Stimulated activated CD4-positive, alpha-beta T cell treated with anti-CD3 and anti-CD28 coated beads, Interleukin-2, amount 100 ng/mL, for 48 hours (primary cell): ENCODE results near the gene FADS3.

ENCODE experiments used
- DNase-seq, 2 donors: peaks; one replicate each; pipeline ENCODE4 v3.0.0-alpha.2; 2020

FADS3 gene

DNA sequence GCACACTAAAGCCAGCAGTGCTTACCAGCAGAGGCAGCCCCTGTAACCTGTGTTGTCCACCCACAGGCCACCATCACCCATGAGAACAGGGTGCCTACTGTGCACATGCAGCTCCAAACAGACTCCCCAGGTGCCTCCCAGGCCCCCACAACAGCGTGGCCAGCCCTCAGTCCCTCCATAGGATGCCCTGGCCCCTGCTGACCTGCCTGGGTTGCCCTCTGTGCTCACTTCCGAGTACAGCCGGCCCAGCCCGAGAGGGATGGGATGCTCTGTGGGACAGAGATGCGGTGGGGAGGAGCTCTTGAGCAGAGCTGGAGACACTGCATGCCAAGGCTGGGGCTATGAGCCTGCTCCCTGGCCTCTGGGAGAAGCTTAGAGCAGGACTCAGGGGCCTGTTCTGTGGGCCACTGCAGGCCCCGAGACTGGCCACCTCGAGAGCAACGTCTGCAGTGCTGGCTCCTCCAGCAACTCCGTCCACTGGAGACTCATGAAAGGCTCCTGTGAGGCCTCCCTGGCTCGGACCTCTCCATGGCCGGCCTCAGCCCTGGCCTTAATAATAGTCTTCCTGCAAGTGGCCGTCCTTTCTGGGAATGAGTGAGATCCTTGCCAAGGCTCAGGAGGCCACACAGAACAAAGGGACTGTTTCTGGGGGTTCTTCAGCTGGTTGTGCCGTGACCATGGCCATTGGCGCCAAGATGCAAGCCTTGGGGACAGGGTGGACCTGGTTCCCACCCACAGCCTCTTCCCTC lies 36.2 kb downstream of the FADS3 start:
- DNase-seq, result no peak

DNA sequence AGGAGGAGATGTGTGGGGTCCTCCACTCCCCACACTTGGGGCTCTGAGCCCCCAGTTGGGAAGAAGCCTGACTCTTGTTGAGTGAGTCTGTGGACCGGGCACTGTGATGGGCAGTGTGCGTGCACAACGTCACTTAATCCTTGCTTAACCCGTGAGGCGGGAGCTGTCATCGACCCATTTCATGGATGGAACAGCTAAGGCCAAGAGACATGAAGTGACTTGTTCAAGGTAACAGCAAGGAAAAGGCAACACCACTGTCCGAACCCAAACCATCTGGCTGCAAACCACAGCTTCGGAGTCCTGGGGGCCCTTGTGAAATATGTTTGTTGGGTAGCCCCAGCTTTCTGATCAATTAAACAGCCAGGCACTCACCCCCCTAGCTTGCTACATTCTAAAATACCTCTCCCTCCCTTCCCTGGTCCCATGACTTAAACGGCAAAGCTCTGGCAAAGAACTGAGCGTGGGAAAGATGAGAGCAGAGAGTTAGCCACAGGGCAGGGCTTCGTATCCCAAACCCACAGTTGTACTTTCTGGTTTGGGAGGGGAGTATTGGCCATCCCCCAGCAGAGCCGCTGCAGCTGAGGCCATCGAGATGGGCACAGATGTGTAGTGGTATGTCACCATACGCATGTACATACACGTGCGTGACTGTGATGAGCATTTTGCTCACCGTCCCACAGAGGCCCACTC lies 37.0 kb downstream of the FADS3 start:
- DNase-seq, result no peak

DNA sequence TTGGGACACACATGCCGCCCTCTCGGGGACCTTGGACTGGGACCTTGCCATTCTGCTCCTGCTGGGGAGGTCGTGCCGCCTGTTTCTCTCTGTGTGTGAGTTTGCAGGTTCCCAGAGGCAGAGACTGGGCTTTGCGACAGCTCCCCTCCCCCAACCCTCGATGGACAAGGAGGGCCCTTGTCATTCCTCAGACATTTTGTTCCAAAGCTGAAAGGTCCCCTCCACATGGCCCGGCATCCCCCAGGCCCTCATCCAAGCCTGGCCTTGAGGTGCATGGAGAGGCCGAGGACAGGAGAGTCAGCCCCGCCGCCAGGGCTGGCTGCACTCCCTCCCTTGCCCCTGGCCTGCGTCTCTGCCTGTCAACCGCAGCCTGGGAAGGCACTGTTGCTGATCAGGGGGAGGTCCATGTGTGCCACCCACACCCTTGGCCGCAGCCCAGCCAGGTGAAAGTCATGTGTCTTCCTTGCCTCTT lies 37.6 kb downstream of the FADS3 start:
- no peak for DNase-seq

DNA sequence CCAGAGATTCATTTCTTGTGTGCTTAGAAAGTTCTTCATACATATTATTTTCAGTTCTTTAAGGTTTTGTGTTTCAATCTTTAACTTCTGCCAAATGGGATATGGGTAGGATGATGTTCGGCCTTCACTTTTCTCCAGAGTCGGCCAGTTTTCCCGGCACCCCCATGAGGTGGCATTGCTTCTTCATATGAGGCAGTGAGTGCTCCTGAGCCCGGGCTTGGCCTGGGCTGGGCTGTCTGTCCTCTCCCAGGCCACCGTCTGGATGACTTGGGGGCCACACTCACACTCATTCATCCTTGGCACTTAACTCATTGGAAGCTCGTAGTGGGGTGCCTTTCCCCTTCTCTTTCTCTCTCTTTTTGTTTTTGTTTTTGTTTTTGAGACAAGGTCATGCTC lies 39.4 kb downstream of the FADS3 start:
- DNase-seq, result no peak

DNA sequence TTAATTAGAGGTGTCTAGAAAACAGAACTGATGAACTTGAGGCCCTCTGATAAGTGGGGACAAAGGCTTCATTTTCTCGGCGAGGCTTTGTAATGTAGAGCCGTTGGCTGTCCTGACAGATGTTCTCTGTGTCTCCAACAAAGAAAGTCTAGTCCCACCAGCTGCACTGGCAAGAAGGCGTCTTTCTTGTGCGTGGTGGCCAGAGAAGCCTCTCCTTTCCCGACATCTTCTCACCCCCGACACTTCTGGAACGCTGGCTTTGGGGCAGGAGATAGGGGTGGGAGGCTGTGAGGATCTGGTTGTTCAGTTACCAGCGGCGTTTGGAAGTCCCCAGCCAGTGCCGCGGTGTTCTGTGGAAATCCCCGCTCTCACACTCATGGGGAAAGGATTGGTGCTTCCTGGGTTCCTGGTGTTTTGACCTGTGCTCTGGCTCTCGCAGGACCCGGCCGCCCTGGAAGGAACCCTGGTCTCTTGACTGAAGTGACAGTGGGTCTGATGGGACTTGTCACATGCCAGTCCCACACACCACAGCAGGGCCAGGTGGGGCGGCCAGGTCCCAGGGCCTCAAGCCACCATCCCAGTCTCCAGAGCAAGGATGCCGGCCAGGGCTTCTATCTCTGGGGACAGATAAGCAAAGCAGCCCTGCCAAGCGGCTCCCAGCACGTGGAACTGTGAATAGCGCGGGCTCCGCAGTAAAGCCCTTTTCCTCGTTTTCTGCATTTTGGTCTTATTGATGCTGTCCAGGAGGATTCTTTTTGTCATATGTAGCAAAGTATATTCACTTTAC lies 40.0 kb downstream of the FADS3 start:
- no peak for DNase-seq

DNA sequence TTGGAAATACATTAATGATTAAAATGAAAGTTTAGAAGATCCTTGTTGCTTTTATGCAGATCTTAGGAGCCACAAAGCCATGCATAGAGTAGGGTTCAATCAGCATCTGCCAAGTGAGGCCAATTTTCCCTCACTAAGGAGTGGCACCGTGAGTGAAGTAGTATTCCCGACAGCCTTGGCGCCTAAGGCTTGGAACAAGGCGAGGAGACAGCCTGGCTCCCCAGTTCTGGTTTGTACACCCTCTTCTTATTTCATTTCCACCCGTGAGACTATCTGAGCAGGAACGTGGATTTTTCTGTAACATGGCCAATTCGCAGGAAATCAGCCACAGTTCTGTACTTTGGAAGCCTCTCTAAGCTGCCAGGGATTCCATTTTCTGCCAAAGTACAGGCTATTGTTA lies 40.7 kb downstream of the FADS3 start:
- DNase-seq, result no peak

DNA sequence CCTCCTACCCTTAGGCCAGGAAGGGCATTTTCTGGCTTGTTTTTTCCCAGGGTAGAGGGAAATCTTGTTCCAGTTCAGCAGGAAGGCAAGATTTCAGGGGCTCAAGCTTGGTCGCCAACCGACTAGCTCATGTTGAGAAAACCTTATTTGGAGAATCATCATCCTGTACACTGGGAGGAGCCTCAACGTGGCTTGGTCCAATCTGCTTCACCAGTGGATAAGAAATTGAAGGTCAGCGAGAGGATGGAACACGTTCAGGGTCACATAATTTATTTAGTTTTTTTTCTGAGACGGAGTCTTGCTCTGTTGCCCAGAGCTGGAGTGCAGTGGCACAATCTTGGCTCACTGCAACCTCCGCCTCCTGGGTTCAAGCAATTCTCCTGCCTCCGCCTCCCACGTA lies 42.7 kb downstream of the FADS3 start:
- DNase-seq, result no peak

DNA sequence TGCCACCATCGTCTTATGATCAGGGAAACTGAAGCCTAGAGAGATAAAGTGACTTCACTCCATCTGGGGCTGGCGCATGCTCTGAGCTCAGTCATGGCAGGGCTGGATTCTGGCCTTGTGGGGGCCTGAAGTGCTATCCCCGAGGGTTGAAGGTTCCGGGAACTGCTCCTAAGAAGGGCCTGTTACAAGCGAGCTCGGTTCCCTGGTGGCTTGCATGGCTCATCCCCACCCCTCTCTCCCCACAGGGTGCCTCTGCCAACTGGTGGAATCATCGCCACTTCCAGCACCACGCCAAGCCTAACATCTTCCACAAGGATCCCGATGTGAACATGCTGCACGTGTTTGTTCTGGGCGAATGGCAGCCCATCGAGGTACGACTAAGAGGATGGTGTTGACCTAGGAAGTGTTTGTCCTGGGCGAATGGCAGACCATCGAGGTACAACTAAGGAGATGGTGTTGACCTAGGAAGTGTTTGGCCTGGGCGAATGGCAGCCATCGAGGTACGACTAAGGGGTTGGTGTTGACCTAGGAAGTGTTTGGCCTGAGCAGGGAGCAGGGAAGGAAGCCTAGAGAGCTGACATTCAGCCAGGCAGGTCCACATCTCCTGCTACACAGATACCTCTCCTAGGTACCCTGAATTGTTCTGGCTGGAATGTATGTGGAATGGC lies 43.3 kb downstream of the FADS3 start:
- no peak for DNase-seq

DNA sequence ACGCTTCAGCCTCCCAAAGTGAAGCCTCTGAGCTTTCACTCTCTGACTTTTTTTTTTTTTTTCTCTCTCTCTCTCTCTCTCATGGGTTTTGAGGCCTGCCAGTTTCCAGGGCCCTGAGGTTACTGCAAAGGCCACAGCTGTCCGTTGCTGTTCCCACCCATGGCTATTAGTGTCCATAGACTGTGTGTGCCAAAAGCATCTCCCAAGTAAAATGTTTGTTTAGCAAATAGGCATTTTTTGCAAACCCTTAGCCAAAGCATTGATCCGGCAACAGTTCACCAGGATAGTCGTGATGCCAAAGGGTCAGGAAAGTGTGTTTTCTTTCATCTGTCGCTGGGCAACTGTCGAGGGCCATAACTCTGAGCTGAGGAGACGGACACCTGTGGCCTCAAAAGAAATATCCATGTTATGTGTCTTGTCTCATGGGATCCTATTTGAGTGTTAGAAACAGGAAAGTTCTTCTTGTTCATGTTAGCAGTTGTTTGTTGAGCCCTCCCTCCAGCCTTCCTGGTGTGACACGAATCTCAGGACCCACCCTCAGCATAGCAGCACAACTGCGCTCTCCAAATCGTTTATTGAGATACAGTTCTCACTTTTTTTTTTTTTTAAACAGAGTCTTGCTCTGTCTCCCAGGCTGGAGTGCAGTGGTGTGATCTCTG lies 44.9 kb downstream of the FADS3 start:
- no peak for DNase-seq

DNA sequence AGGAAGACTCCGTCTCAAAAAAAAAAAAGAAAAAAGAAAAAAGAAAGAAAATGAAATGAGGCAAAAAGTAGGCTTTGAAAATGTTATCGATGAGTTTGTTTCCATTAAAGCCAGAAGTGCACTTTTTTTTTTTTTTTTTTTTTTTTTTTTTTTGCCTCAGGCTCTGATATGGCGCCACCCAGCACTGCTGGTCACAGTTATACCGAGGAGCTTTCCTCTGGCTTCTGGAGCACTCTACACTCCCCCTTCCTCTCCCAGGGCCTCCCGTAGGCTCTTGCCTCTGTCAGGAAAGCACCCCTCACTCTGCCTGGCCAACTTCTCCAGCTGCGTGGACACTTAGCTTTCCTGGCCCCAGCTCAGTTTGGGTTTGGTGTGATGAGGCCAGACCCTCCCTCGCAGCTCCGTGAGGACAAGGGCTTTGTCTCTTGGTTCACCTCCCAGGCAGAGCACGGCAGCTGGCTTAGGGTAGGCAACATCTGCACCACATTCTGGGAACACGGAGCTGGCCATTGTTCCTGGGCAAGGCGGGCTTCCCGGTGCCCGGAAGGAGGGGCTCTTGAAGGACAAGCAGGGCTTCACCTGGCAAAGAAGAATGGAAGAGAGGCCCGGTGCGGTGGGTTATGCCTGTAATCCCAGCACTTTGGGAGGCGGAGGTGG lies 46.3 kb downstream of the FADS3 start:
- DNase-seq, result no peak

DNA sequence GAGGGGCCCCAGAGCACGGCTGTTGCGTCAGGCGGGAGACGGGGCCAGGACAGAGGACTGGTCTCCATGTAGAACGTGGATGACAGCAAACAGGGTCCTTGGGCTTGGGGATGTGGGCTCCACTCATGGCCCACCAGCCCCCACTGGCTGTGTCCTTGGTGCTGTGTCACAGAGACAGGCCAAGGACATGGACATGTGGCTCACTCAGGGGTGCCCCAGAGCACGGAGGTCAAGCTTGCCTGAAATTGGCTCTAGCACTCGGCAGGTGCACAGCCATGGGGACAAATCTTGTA lies 48.9 kb downstream of the FADS3 start:
- DNase-seq, result no peak

DNA sequence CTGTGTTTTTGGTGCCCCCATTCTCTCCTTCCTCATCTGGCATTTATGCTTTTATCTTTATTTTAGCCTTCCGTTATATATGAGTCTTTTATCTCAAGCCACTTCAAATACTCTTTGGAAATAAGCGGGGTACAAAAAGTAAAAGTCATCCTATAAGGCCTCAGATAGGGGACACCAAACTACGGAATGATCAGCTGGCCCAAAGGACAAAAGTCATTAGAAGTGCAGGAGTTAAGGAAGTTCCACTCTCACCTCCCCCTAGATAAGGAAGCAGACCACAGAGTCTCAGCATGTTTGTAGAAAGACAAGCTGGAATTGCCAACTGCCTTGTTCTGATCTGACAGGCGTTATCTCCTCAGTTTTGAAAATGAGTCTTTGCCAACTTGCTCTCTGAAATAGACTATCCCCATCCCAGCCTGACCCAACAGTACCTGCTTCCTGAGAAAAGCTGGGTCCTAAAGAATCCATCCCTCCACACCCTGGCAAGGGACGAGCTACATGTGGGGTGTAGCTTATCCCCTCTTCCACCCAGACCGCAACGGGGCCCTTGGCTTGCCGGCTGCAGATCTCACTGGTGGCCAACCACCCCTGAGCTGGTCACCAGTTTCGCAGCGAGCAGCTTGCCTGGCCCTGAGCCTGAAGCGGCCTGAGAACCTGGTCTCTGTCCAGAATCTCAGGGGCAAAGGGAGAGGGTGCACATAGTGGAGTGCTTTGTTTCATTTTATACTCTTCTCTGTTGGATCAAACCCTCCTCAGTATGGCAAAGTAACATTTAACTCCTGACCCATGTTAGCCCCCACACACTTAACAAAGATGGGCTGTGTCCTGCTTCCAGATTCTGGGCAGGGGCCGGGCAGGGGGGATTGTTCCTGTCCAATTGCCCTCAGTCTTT lies 49.5 kb downstream of the FADS3 start:
- DNase-seq, result no peak

DNA sequence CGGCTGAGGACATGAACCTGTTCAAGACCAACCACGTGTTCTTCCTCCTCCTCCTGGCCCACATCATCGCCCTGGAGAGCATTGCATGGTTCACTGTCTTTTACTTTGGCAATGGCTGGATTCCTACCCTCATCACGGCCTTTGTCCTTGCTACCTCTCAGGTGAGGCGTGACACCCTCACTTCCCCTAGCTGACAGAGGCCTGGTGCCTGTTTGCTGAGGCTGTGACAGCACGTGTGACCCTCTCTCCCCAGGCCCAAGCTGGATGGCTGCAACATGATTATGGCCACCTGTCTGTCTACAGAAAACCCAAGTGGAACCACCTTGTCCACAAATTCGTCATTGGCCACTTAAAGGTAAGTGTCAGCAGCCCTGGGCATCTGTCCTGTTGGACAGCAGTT lies 51.0 kb downstream of the FADS3 start:
- DNase-seq, result no peak

DNA sequence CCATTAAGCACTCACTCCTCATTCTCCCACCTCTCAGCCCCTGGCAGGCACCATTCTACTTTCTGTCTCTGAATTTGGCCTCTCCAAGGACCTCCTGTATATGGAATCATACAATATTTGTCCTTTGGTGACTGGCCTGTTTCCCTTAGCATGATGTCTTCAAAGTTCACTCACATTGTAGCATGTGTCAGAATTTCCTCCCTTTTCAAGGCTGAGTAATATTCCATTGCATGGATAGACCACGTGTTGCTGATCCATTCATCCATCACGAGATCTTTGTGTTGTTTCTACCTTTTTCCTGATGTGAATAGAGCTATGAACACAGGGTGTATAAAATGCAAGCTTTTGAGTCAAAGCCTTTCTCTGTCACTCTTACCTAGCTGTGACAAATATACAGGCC lies 51.6 kb downstream of the FADS3 start:
- no peak for DNase-seq

DNA sequence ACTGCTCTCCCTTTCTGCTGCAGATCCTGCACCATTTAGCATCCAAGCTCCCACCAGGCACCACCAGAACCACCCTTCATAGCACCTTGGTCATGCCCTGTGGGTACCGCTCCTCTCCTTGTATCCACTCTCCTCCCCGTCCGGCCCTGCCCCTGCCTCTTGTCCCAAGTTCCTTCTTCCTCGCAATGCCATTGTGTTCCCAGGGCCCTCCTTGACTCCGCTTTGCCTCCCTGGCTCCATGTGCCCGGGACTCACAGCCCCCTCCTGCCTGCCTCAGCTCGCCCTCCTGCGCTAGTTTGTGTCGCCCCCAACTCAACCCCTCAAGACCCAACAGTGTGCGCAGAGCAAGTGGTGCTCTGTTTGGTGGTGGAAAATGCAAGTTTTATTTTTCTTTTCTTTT lies 52.4 kb downstream of the FADS3 start:
- no peak for DNase-seq

DNA sequence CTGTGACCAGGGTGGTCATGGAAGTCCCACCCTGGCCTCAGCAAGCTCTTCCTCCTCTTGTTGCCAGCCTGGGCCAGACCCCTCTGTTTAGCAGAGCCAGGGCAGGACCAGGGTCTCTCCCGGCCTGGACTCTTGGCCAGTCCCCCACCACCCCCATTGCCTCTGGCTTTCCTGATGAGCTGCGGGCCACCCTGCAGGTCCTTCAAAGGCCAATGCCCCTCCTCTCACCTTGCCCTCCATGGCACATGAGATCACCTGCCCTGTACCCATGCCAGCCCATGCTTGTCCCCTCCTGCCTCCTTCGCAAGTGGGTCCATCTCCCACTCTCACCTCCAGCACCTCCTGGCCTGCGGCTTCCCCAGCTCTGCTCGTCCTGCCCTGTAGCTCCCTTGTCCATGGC lies 52.8 kb downstream of the FADS3 start:
- no peak for DNase-seq

DNA sequence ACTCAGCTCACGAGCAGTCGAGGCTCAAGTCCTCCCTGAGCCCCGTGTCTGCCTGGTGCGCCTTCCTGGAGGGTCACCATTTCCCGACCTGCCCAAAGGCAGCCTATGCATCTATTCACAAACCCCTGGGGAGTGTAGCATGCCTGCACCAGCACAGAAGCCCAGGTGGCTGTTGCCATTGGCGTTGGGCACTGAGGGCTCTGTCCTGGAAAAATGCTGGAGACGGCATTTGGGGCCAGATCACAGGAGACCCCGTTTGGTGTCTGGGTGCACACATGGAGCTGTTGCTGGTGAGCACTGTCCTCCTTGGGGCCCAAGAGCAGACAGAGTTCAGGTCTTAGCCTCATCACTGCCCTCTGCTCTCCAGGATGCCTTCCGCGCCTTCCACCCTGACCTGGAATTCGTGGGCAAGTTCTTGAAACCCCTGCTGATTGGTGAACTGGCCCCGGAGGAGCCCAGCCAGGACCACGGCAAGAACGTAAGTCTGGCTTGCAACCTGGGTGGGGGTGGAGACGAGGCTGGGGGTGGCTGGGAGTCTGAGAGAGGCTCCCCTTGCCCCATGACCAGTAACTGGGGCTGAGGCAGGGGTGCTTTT lies 53.8 kb downstream of the FADS3 start:
- DNase-seq, result no peak

DNA sequence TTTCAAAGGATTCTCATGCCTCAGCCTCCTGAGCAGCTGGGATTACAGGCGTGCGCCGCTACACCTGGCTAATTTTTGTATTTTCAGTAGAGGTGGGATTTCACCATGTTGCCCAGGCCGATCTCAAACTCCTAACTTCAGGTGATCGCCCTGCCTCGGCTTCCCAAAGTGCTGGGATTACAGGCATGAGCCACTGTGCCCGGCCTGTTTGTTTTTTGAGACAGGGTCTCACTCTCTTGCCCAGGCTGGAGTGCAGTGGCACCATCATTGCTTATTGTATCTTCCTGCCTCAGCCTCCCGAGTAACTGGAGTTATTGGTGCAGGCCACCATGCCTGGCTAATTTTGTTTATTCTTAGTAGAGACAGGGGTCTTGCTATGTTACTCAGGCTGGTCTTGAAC lies 55.2 kb downstream of the FADS3 start:
- DNase-seq, result no peak

DNA sequence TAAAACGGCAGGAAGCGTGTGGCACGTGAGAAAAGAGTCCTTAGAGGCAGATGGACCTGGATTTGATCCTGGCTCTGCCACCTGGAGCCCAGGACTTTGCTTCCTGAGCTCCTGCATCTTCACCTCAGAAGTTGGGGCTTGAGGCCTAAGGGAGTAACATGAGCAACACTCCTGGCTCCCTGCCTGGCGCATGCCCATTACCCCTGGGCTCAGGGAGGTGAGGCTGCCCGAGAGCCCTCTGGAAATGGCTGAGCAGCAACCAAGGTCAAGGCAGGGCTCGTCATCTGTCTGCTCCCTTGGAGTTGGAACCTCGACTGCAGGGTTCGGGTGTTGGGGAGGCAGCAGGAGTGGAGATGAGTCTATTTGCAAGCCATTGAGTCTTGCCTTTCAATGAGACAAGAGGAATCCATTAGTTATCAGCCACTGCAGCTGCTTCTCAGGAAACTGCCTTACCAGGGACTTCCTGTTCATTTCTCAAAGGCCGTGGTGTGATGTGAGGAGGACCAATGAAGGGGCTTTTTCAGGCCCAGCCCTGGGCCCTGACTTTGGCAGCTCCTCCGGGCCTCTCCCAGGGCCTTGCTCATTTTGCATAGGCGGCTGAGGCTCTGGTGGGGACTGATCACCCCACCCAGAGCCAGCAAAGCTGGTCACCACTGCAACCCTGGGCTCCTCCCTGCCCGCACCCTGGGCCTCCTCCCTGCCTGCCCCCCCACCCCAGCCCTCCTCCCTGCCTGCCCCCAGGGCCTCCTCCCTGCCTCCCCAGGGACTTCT lies 56.9 kb downstream of the FADS3 start:
- peak in 1 of 2 donors; percentile 39 for DNase-seq

DNA sequence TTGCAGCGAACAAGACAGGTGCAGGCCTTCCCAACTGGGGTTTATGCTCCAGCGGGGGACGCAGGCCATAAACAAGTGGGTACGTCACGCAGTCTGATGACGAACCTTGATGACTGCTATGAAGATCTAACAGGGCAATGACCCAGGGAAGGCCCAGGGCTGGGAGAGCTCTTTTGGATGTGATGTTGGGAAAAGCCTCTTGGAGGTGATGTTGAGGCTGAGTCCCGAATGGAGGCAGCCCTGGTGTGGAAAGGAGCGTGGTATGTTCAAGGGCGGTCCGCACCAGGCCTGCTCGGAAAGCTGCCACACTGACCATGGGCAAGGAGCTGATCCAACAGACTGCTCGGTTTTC lies 57.4 kb downstream of the FADS3 start:
- DNase-seq, result no peak
